Measurements from ENCODE around the gene ABCC4.

Gene ABCC4

DNA sequence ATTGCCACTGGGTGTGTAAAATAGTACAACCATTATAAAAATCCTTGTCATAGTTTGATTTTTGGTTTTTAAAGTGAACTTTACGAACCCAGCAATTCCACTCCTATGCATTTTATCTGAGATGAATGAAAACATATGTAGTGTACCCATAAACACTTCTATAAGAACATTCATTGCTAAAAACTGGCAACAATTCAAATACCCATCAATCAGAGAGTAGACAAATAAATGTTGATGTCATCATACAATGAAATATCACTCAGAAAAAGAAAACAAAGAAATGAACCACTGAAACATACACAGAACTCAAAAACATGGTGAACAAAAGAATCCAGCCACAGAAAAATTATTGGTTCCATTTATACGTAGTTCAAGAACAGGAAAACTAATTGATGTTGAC lies 202.3 kb downstream of the ABCC4 start:
- Histone ChIP-seq H3K9me3 (ENCODE audit: control insufficient read depth, insufficient read depth, low read depth, low read length) (no peaks in the 10 kb centered on the region), H3K4me1 (ENCODE audit: control insufficient read depth, insufficient read depth, low read length) (no peaks in the 10 kb centered on the region), H3K36me3 (ENCODE audit: control insufficient read depth in 2 of 2, insufficient read depth in 1 of 2, low read length in 2 of 2) (no peaks in the 10 kb centered on the region), H3K27ac (ENCODE audit: extremely low read depth, low read depth, low read length) (no peak overlapping the region), H3K4me3 (ENCODE audit: low read depth, low read length) (no peak overlapping the region)
- TF ChIP-seq HOXC10 (CRISPR knock-in tag; IDR thresholded peaks at IDR 0.05) = no peak
- no peak for TF ChIP-seq ZBTB1 (tag by site-specific recombination; IDR thresholded peaks at IDR 0.05)
- TF ChIP-seq ZFP37 (tag by site-specific recombination; IDR thresholded peaks at IDR 0.05) = no peak
- TF ChIP-seq ZNF571 (tag by site-specific recombination; IDR thresholded peaks at IDR 0.05) = no peak
- POLR2A ChIA-PET = no interaction called here
- CTCF ChIA-PET = no interaction called here

DNA sequence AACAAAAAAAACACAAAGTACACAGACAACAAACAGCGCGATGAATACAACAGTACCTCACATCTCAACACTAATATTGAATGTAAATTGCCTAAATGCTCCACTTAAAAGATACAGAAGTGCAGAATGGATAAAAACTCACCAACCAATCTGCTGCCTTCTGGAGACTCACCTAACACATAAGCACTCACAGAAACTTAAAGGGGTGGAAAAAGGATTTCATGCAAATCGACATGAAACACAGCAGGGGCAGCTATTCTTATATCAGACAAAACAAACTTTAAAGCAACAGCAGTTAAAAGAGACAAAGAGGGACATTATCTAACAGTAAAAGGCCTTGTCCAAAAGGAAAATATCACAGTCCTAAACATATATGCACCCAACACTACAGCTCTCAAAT lies 209.5 kb downstream of the ABCC4 start:
- ChIA-PET POLR2A (no interaction called here), CTCF (no interaction called here)
- Histone ChIP-seq H3K4me3 (ENCODE audit: low read depth, low read length) (no peak overlapping the region), H3K36me3 (ENCODE audit: control insufficient read depth in 2 of 2, insufficient read depth in 1 of 2, low read length in 2 of 2) (no peaks in the 10 kb centered on the region), H3K27ac (ENCODE audit: extremely low read depth, low read depth, low read length) (no peak overlapping the region), H3K9me3 (ENCODE audit: control insufficient read depth, insufficient read depth, low read depth, low read length) (no peaks in the 10 kb centered on the region), H3K4me1 (ENCODE audit: control insufficient read depth, insufficient read depth, low read length) (no peaks in the 10 kb centered on the region)
- no peak for TF ChIP-seq SALL2 (tag by site-specific recombination; IDR thresholded peaks at IDR 0.05; ENCODE audit: borderline replicate concordance)
- no peak for TF ChIP-seq ZBTB21 (tag by site-specific recombination; IDR thresholded peaks at IDR 0.05)
- no peak for TF ChIP-seq ZNF324 (tag by site-specific recombination; IDR thresholded peaks at IDR 0.05)
- no peak for TF ChIP-seq ZNF785 (tag by site-specific recombination; IDR thresholded peaks at IDR 0.05)
- no peak for TF ChIP-seq ZNF280D (tag by site-specific recombination; IDR thresholded peaks at IDR 0.05)
- TF ChIP-seq ZNF510 (tag by site-specific recombination; IDR thresholded peaks at IDR 0.05; ENCODE audit: insufficient replicate concordance) = no peak
- TF ChIP-seq ZNF211 (tag by site-specific recombination; IDR thresholded peaks at IDR 0.05; ENCODE audit: low read depth) = no peak
- TF ChIP-seq, protein P1, sequence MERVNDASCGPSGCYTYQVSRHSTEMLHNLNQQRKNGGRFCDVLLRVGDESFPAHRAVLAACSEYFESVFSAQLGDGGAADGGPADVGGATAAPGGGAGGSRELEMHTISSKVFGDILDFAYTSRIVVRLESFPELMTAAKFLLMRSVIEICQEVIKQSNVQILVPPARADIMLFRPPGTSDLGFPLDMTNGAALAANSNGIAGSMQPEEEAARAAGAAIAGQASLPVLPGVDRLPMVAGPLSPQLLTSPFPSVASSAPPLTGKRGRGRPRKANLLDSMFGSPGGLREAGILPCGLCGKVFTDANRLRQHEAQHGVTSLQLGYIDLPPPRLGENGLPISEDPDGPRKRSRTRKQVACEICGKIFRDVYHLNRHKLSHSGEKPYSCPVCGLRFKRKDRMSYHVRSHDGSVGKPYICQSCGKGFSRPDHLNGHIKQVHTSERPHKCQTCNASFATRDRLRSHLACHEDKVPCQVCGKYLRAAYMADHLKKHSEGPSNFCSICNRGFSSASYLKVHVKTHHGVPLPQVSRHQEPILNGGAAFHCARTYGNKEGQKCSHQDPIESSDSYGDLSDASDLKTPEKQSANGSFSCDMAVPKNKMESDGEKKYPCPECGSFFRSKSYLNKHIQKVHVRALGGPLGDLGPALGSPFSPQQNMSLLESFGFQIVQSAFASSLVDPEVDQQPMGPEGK (tag by site-specific recombination; IDR thresholded peaks at IDR 0.05) = no peak
- TF ChIP-seq ZNF292 (tag by site-specific recombination; IDR thresholded peaks at IDR 0.05; ENCODE audit: borderline replicate concordance, low read depth) = no peak
- TF ChIP-seq ZNF398 (tag by site-specific recombination; IDR thresholded peaks at IDR 0.05) = no peak

GRCh38 chr13:95087746-95088305 lies 213.4 kb downstream of the ABCC4 start:
- CTCF ChIA-PET = no interaction called here
- H3K4me1 ChIP-seq (ENCODE audit: control insufficient read depth, insufficient read depth, low read length) = no peaks in the 10 kb centered on the region
- H3K4me3 ChIP-seq (ENCODE audit: low read depth, low read length) = no peak overlapping the region
- no peaks in the 10 kb centered on the region for H3K9me3 ChIP-seq (ENCODE audit: control insufficient read depth, insufficient read depth, low read depth, low read length)
- no peaks in the 10 kb centered on the region for H3K36me3 ChIP-seq (ENCODE audit: control insufficient read depth in 2 of 2, insufficient read depth in 1 of 2, low read length in 2 of 2)
- POLR2A ChIA-PET = no interaction called here
- no peak overlapping the region for H3K27ac ChIP-seq (ENCODE audit: extremely low read depth, low read depth, low read length)
- TF ChIP-seq BCL11B (tag by site-specific recombination; IDR thresholded peaks at IDR 0.05; ENCODE audit: low read depth) = no peak
- 0 out of 2 replicates have a peak, but pooled peaks have one; percentile 8 for TF ChIP-seq PRDM6 (tag by site-specific recombination; IDR thresholded peaks at IDR 0.05)
- TF ChIP-seq OSR2 (tag by site-specific recombination; IDR thresholded peaks at IDR 0.05) = peak; percentile 32; the same call in 1 of the 2 replicates
